HEK293 (cell line): ENCODE measurements around the gene PTPN20.

Experiments used
- CTCF ChIA-PET: fragments of 350-600 bp; formaldehyde crosslinking; extraction: SDS; loops from one replicate; lab custom pipeline; 2021; ENCODE audit warnings: antibody characterized with exemption; lab: Yijun Ruan, JAX
- POLR2A ChIA-PET: fragments of 300-600 bp; formaldehyde crosslinking; extraction: SDS; loops from one replicate; lab custom pipeline; 2020; ENCODE audit warnings: antibody characterized with exemption, inconsistent platforms; lab: Yijun Ruan, JAX
- H3K27ac ChIP-seq: fragments of 200-500 bp; sonication (Bioruptor generic); 2 replicates; pipeline ENCODE4 v1.5.1; 2014; ENCODE audit warnings: low read depth, low read length, control low read depth, inconsistent platforms; ENCODE audit errors: extremely low read depth
- H3K36me3 ChIP-seq, 2 experiments: fragments of 200-500 bp in 1 of 2; sonication (Bioruptor generic) in 1 of 2; 1 replicate in 1 of 2; 2 replicates in 1 of 2; pipeline ENCODE4 v1.5.1; 2014 to 2017; ENCODE audit warnings: inconsistent platforms in 2 of 2, low read length in 2 of 2; ENCODE audit not compliant: control insufficient read depth in 2 of 2, insufficient read depth in 1 of 2
- H3K4me1 ChIP-seq: fragments of 200-500 bp; sonication (Bioruptor generic); 2 replicates; pipeline ENCODE4 v1.5.1; 2014; ENCODE audit warnings: mild to moderate bottlenecking, low read length, inconsistent platforms; ENCODE audit not compliant: control insufficient read depth, insufficient read depth
- H3K4me3 ChIP-seq: 2 replicates; pipeline ENCODE4 v1.5.1; 2011; ENCODE audit warnings: low read depth, mild to moderate bottlenecking, control low read depth, low read length, moderate library complexity
- H3K9me3 ChIP-seq: fragments of 200-500 bp; sonication (Bioruptor generic); 2 replicates; pipeline ENCODE4 v1.5.1; 2014; ENCODE audit warnings: low read depth, low read length, inconsistent platforms; ENCODE audit not compliant: control insufficient read depth, insufficient read depth
- HOXD13 ChIP-seq: sonication (generic); formaldehyde crosslinking; IDR thresholded peaks from 2 replicates; pipeline ENCODE4 v1.8.0; 2022; ENCODE audit warnings: missing genetic modification reagents, borderline replicate concordance
- SETDB1 ChIP-seq: IDR thresholded peaks from one replicate; pipeline ENCODE4 v1.6.1; 2017; ENCODE audit warnings: mild to moderate bottlenecking, low read length, moderate library complexity, mixed read lengths; ENCODE audit not compliant: insufficient read length
- SP3 ChIP-seq: fragments of 450-650 bp; formaldehyde crosslinking; IDR thresholded peaks from 2 replicates; pipeline ENCODE4 v1.5.1; 2016; ENCODE audit warnings: missing biosample characterization, missing genetic modification characterization
- YY1 ChIP-seq: fragments of 450-650 bp; formaldehyde crosslinking; IDR thresholded peaks from 2 replicates; pipeline ENCODE4 v1.5.1; 2018; ENCODE audit warnings: missing biosample characterization, missing genetic modification characterization
- ZBTB17 ChIP-seq: fragments of 450-650 bp; formaldehyde crosslinking; IDR thresholded peaks from 2 replicates; pipeline ENCODE4 v1.5.1; 2016; ENCODE audit warnings: missing biosample characterization, missing genetic modification characterization
- ZBTB21 ChIP-seq: fragments of 450-650 bp; formaldehyde crosslinking; IDR thresholded peaks from 2 replicates; pipeline ENCODE4 v1.5.1; 2017; ENCODE audit warnings: missing biosample characterization, missing genetic modification characterization
- ZBTB48 ChIP-seq: fragments of 450-650 bp; formaldehyde crosslinking; IDR thresholded peaks from 2 replicates; pipeline ENCODE4 v1.5.1; 2016; ENCODE audit warnings: missing biosample characterization, missing genetic modification characterization
- ZBTB7A ChIP-seq: fragments of 450-650 bp; formaldehyde crosslinking; IDR thresholded peaks from 2 replicates; pipeline ENCODE4 v1.5.1; 2016; ENCODE audit warnings: low read depth, missing biosample characterization, missing genetic modification characterization
- ZFHX2 ChIP-seq: fragments of 450-650 bp; formaldehyde crosslinking; conservative IDR thresholded peaks from 2 replicates; pipeline ENCODE4 v1.5.1; 2016; ENCODE audit warnings: missing biosample characterization, missing genetic modification characterization
- ZFP3 ChIP-seq: fragments of 450-650 bp; formaldehyde crosslinking; IDR thresholded peaks from 2 replicates; pipeline ENCODE4 v1.5.1; 2016; ENCODE audit warnings: low read depth, missing biosample characterization, missing genetic modification characterization
- ZFP37 ChIP-seq: fragments of 450-650 bp; formaldehyde crosslinking; IDR thresholded peaks from 2 replicates; pipeline ENCODE4 v1.5.1; 2016; ENCODE audit warnings: missing biosample characterization, missing genetic modification characterization
- ZNF239 ChIP-seq: fragments of 450-650 bp; formaldehyde crosslinking; IDR thresholded peaks from 2 replicates; pipeline ENCODE4 v1.5.1; 2016; ENCODE audit warnings: missing biosample characterization, missing genetic modification characterization
- ZNF302 ChIP-seq: fragments of 450-650 bp; formaldehyde crosslinking; IDR thresholded peaks from 2 replicates; pipeline ENCODE4 v1.5.1; 2016; ENCODE audit warnings: missing biosample characterization, missing genetic modification characterization, low read depth
- ZNF311 ChIP-seq: fragments of 450-650 bp; formaldehyde crosslinking; IDR thresholded peaks from 2 replicates; pipeline ENCODE4 v1.5.1; 2017; ENCODE audit warnings: missing biosample characterization, missing genetic modification characterization, borderline replicate concordance
- ZNF544 ChIP-seq: fragments of 450-650 bp; formaldehyde crosslinking; IDR thresholded peaks from 2 replicates; pipeline ENCODE4 v1.5.0; 2017; ENCODE audit warnings: missing biosample characterization, missing genetic modification characterization
- ZNF561 ChIP-seq: fragments of 450-650 bp; IDR thresholded peaks from 2 replicates; pipeline ENCODE4 v1.5.1; 2018; ENCODE audit warnings: missing biosample characterization, missing genetic modification characterization, borderline replicate concordance
- ZNF610 ChIP-seq: fragments of 450-650 bp; formaldehyde crosslinking; IDR thresholded peaks from 2 replicates; pipeline ENCODE4 v1.5.1; 2016; ENCODE audit warnings: missing biosample characterization, missing genetic modification characterization, borderline replicate concordance
- ZNF701 ChIP-seq: fragments of 450-650 bp; formaldehyde crosslinking; IDR thresholded peaks from 2 replicates; pipeline ENCODE4 v1.5.1; 2016; ENCODE audit warnings: missing biosample characterization, missing genetic modification characterization
- ZNF76 ChIP-seq: fragments of 450-650 bp; formaldehyde crosslinking; IDR thresholded peaks from 2 replicates; pipeline ENCODE4; 2016; ENCODE audit warnings: low read depth, missing biosample characterization, missing genetic modification characterization, borderline replicate concordance
- TF ChIP-seq, protein P1 (sequence below): fragments of 450-650 bp; formaldehyde crosslinking; IDR thresholded peaks from 2 replicates; pipeline ENCODE4 v1.5.1; 2017; ENCODE audit warnings: missing biosample characterization, missing genetic modification characterization
- TF ChIP-seq, protein P2 (sequence below): fragments of 450-650 bp; formaldehyde crosslinking; conservative IDR thresholded peaks from 2 replicates; pipeline ENCODE4 v1.5.1; 2016; ENCODE audit warnings: low read depth, missing biosample characterization, missing genetic modification characterization
- TF ChIP-seq, protein P3 (sequence below): fragments of 450-650 bp; formaldehyde crosslinking; IDR thresholded peaks from 2 replicates; pipeline ENCODE4 v1.5.1; 2016; ENCODE audit warnings: missing biosample characterization, missing genetic modification characterization
- TF ChIP-seq, protein P4 (sequence below): fragments of 450-650 bp; formaldehyde crosslinking; IDR thresholded peaks from 2 replicates; pipeline ENCODE4 v1.5.1; 2016; ENCODE audit warnings: missing biosample characterization, missing genetic modification characterization

PTPN20 gene

DNA sequence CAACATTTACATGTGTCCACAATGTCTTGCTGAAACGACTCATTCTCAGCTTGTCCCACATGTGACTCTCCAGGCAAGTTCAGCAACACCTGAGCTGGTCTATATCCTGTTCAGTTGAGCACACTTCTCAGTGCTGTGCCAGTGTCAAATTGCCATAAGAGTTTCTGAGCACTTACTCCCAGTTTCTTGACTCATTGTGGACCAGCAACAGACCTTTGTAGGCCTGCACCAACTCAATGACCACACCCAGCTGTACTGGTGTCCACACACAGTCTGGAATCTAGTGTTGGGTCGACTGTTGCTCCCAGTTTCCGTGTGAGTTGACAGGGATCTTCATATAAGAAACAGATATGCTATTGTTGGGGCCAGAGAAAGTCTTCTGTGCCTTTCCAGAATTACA lies 88.0 kb downstream of the PTPN20 start:
- H3K36me3 ChIP-seq = no peaks in the 10 kb centered on the region
- H3K9me3 ChIP-seq = no peaks in the 10 kb centered on the region
- no peak overlapping the region for H3K27ac ChIP-seq
- no peak overlapping the region for H3K4me3 ChIP-seq
- ChIA-PET CTCF (no interaction called here), POLR2A (interaction anchor here (0.6 kb wide), 1 partner anchor 138 kb away, joined by 6 read pairs; no protein-coding TSS in a partner anchor)
- no peak for TF ChIP-seq ZFHX2
- TF ChIP-seq, protein P1, sequence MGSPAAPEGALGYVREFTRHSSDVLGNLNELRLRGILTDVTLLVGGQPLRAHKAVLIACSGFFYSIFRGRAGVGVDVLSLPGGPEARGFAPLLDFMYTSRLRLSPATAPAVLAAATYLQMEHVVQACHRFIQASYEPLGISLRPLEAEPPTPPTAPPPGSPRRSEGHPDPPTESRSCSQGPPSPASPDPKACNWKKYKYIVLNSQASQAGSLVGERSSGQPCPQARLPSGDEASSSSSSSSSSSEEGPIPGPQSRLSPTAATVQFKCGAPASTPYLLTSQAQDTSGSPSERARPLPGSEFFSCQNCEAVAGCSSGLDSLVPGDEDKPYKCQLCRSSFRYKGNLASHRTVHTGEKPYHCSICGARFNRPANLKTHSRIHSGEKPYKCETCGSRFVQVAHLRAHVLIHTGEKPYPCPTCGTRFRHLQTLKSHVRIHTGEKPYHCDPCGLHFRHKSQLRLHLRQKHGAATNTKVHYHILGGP (tag by site-specific recombination) = no peak
- no peak for TF ChIP-seq ZNF610 (tag by site-specific recombination)
- no peak for TF ChIP-seq SP3
- no peak for TF ChIP-seq HOXD13 (CRISPR knock-in tag)
- TF ChIP-seq ZBTB7A (tag by site-specific recombination) = no peak
- TF ChIP-seq YY1 (tag by site-specific recombination) = no peak
- TF ChIP-seq, protein P2, sequence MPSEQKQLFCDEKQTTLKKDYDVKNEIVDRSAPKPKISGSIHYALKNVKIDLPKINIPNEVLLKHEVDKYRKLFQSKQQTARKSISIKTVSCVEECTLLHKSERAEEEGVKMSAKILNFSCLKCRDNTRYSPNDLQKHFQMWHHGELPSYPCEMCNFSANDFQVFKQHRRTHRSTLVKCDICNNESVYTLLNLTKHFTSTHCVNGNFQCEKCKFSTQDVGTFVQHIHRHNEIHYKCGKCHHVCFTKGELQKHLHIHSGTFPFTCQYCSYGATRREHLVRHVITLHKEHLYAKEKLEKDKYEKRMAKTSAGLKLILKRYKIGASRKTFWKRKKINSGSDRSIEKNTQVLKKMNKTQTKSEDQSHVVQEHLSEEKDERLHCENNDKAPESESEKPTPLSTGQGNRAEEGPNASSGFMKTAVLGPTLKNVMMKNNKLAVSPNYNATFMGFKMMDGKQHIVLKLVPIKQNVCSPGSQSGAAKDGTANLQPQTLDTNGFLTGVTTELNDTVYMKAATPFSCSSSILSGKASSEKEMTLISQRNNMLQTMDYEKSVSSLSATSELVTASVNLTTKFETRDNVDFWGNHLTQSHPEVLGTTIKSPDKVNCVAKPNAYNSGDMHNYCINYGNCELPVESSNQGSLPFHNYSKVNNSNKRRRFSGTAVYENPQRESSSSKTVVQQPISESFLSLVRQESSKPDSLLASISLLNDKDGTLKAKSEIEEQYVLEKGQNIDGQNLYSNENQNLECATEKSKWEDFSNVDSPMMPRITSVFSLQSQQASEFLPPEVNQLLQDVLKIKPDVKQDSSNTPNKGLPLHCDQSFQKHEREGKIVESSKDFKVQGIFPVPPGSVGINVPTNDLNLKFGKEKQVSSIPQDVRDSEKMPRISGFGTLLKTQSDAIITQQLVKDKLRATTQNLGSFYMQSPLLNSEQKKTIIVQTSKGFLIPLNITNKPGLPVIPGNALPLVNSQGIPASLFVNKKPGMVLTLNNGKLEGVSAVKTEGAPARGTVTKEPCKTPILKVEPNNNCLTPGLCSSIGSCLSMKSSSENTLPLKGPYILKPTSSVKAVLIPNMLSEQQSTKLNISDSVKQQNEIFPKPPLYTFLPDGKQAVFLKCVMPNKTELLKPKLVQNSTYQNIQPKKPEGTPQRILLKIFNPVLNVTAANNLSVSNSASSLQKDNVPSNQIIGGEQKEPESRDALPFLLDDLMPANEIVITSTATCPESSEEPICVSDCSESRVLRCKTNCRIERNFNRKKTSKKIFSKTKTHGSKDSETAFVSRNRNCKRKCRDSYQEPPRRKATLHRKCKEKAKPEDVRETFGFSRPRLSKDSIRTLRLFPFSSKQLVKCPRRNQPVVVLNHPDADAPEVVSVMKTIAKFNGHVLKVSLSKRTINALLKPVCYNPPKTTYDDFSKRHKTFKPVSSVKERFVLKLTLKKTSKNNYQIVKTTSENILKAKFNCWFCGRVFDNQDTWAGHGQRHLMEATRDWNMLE (tag by site-specific recombination) = no peak
- no peak for TF ChIP-seq ZBTB48
- no peak for TF ChIP-seq ZBTB21
- TF ChIP-seq ZNF701 = no peak
- no peak for TF ChIP-seq ZNF76 (tag by site-specific recombination)
- TF ChIP-seq, protein P3, sequence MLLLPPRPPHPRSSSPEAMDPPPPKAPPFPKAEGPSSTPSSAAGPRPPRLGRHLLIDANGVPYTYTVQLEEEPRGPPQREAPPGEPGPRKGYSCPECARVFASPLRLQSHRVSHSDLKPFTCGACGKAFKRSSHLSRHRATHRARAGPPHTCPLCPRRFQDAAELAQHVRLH (tag by site-specific recombination) = no peak
- no peak for TF ChIP-seq ZNF311 (tag by site-specific recombination)
- TF ChIP-seq ZFP37 (tag by site-specific recombination) = no peak
- no peak for TF ChIP-seq ZNF239 (tag by site-specific recombination)
- TF ChIP-seq, protein P4, sequence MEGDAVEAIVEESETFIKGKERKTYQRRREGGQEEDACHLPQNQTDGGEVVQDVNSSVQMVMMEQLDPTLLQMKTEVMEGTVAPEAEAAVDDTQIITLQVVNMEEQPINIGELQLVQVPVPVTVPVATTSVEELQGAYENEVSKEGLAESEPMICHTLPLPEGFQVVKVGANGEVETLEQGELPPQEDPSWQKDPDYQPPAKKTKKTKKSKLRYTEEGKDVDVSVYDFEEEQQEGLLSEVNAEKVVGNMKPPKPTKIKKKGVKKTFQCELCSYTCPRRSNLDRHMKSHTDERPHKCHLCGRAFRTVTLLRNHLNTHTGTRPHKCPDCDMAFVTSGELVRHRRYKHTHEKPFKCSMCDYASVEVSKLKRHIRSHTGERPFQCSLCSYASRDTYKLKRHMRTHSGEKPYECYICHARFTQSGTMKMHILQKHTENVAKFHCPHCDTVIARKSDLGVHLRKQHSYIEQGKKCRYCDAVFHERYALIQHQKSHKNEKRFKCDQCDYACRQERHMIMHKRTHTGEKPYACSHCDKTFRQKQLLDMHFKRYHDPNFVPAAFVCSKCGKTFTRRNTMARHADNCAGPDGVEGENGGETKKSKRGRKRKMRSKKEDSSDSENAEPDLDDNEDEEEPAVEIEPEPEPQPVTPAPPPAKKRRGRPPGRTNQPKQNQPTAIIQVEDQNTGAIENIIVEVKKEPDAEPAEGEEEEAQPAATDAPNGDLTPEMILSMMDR (tag by site-specific recombination) = no peak
- H3K4me1 ChIP-seq = no peaks in the 10 kb centered on the region

DNA sequence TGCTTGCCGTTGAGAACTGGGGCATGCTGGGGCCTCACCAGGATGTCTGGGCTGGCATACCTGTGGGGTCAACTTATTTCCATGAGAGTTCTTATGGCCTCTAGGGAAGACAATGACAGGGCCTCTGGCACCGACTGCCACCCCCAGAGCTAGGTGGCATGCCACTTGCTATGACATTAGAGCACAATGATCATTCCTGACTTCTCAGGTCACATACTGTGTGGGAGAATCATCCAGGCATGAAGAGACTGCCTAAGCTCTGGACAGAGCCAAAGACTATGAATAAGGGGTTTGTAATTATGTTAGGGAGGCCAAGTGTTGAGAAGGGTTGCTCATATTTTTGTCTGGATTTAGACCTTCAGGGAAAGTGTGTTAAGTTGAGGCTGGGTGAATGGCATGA lies 97.5 kb downstream of the PTPN20 start:
- Histone ChIP-seq H3K27ac (no peak overlapping the region), H3K4me1 (no peaks in the 10 kb centered on the region), H3K4me3 (no peak overlapping the region), H3K9me3 (no peaks in the 10 kb centered on the region), H3K36me3 (no peaks in the 10 kb centered on the region)
- TF ChIP-seq ZFP3 (tag by site-specific recombination) (no peak), ZNF544 (tag by site-specific recombination) (no peak), SETDB1 (no peak), ZNF302 (no peak), ZNF610 (tag by site-specific recombination) (no peak), ZBTB17 (tag by site-specific recombination) (no peak), YY1 (tag by site-specific recombination) (no peak), ZNF561 (tag by site-specific recombination) (no peak)
- ChIA-PET CTCF (interaction anchor here (1.1 to 1.7 kb wide), 2 partner anchors 16 to 39 kb away, joined by 5 to 6 read pairs; no protein-coding TSS in a partner anchor), POLR2A (no interaction called here)
